SHP77 (cell line): ENCODE results near the gene MAP1LC3A.

Experiments used
- DNase-seq, 2 experiments: peaks; one replicate each; lab custom pipeline; 2025; lab: John Stamatoyannopoulos, UW

MAP1LC3A gene

DNA sequence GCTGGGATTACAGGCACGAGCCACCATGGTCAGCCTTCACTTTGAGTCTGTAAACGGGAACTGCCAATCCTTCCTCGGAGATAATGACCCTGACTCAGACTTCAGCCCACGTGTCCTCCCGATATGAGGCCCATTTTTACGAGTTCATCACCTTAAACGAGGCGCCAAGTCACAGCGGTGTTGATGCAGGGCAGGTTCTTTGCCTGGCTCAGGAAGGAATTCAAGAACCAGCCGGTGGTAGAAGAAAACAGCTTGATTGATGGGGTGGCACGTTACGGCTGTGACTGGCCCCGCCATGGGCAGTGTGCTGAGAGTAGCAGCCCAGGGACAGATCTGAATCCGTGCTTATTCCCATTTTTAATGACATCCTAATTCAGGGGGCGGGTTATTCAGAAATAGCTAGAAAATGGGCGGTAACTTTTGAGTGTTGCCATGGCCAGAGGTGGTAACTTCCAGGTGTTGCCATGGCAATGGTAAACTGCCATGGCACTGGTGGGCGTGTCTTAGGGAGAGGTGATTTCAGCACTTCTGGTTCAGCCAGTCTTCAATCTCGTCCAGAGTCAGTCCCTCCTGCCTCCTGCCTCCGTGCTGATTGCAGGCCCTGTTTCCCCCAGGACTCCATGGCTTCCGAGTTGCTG, 9.1 kb upstream of the MAP1LC3A start:
- DNase-seq: no peak

- DNase-seq: no peak
Observed at GRCh38 chr20:34549929-34550305, 8.6 kb upstream of the MAP1LC3A start.

GRCh38 chr20:34552569-34552968, 5.9 kb upstream of the MAP1LC3A start:
- DNase-seq: no peak

- no peak for DNase-seq
Observed at GRCh38 chr20:34553366-34553867, 5.1 kb upstream of the MAP1LC3A start.

DNA sequence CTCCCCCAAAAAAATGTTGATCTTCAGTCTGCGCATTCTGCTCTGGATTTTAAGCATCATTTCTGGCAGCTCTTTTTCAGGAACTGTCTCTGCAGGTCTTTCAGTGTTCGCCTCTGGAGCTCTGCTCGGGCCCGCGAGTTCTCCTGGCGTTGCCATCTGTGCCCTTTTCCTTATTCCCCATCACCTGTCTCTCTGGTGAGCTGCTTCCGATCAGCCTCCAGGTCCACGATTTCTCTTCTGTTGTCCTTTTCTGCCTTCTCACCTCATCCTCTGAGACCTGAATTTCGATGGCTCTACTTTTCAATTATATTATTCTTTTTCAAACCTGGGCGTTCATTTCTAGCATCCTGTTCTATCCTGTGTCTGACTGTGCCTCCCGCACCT, 590 bp upstream of the MAP1LC3A start:
- DNase-seq: no peak

DNA sequence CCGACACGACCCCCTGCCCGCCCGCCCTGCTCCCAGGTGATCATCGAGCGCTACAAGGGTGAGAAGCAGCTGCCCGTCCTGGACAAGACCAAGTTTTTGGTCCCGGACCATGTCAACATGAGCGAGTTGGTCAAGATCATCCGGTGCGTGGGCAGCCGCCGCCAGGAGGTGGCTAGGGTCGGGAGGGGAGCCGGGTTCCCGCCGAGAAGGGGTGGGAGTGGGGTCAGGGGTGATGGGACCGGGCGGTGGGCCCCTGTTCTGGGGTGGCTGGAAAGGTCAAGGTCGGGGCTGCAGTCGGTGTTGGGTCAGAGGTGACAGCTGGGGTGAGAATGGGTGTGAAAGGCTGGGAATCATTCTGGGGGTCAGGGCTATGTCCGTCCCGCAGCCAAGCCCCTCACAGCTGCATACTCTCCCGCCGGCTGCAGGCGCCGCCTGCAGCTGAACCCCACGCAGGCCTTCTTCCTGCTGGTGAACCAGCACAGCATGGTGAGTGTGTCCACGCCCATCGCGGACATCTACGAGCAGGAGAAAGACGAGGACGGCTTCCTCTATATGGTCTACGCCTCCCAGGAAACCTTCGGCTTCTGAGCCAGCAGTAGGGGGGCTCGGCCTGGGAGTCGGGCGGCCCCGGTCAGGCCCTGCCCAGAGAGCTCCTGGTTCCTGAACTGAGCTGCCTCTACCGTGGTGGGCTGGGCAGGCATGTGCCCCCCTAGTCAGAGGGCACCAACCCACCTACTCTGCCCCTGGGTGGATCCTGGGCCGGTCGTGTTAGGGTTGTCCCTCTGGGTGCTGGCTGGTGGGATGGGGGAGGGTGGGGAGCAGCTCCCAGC, 1.0 kb downstream of the MAP1LC3A start:
- no peak for DNase-seq

GRCh38 chr20:34560141-34560523, 1.6 kb downstream of the MAP1LC3A start:
- DNase-seq: no peak

DNA sequence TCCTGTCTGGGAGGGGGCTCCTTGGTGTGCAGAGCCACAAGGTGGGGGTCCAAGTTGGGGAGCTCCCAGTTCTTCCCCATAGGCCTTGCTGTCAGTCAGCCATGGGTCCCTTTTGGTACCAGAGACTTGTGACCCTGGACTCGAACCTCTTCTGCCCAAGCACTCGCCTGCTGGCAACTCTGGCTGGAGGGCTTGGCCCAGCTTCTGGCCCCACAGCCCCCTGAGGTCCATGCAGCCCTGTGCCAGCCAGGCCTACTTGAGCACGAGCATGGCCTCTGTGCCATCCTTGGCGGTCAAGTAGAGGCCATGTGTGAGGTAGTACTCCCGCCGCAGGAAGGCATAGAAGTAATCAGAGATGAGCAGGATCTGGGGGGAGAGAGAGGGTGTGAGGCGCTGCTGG, 2.1 kb downstream of the MAP1LC3A start:
- no peak for DNase-seq

GRCh38 chr20:34561661-34562060, 3.1 kb downstream of the MAP1LC3A start:
- DNase-seq: no peak

GRCh38 chr20:34562641-34563040, 4.1 kb downstream of the MAP1LC3A start:
- DNase-seq: peak; percentile 28 to 60

DNA sequence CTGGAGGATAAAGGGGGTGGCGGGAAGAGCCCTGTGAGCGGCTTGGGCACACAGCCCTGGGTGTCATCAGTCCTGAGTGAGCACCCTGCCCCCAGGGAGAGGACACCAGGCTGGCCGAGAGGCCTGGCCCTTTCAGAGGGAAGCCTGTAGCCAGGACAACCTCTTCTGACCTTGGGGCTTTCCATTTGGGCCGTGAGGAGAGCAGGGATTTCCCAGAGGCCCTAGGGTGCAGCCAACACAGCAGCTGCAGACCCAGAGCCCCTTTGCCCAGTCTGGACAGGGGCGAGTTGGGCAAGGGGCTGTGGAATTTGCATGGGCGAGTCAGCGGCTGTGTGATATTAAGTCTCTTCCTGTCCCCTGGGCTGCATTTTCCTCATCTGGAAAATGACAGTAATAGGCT, 6.3 kb downstream of the MAP1LC3A start:
- no peak for DNase-seq

DNA sequence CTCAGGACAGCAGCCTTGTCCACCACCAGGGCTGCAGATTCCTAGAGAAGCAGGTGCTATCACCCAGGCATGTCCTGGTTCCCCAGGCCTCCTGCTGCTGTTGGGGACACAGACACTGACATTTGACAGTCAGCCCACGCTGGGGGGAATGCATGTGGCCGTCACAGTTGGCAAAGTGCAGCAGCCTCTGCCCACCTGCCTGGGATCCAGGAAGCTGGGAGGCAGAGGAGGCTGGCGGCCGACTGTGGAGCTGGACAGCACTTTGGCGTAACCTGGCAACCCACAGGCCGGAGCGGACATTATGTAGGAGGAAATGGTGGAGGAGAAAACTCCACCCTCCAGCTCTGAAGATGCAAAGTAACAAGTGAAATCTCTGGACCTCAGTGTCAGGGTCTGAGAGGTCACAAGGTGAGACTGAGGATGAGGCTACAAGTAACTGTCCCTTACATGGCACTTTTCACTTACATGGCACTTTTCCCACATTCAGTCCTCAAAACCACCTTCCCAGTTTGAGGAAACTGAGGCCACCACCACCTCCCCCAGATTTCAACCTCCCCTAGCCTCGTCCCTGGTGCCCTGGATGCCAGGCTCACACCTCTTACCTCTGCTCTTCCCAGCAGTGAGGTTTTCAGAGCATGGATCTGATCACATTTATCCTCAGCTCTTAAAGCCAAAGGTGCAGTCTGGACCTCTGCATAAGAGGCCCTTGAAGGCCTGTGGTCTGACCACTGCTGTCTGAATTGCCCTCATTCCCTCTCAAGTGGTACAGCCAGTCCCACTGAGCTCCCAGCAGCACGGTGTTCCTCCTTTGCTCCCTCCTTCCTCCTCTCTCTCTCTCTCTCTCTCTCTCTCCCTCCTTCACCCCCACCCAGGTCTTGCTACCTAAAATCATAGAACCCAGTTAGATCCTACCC, 8.7 kb downstream of the MAP1LC3A start:
- DNase-seq: no peak

DNA sequence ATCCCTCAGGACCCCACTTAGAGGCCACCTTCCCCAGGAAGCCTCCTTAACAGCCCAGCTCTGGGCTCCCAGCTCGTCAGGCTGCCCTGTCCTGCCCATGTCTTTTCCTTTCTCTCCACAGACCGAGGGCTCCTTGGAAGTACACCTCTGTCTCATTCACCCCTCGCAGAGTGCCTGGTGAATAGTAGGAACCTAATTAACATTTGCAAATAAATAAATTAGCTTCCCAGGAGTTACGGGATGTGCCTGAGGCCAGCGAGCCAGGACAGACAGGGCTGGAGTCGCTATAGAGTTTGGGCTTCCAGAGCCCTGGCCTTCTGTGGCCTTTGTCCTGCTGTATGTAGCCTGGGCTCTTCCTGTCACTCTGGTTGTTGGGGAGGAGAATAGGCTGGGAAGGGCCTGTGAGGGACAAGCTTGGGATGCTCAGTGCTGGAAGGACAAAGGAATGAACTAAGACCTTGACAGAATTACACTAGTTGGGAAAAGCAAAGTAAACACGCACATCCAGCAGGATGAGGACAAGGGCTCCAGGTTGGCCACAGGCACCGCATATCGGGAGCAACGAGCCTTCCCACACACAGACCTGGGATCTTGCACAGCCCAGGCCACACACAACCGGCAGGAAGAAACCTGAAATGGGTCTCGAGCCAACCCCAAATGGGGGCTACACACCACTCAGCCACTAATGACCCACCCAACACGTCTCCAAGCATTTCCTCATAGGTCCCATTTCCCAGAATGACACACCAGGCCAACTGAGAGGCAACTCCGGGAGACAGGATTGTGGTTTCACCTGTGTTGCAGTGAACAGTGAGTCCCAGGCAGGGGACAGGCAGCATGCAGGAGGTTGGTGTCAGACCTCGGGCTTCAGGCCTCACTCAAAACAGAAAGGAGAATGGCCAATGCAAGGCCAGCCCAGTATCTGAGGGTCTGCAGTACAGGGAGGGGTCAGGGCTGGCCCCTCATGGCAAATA, 9.7 kb downstream of the MAP1LC3A start:
- no peak for DNase-seq

- DNase-seq: no peak
Observed at GRCh38 chr20:34569598-34569997, 11.1 kb downstream of the MAP1LC3A start.

DNA sequence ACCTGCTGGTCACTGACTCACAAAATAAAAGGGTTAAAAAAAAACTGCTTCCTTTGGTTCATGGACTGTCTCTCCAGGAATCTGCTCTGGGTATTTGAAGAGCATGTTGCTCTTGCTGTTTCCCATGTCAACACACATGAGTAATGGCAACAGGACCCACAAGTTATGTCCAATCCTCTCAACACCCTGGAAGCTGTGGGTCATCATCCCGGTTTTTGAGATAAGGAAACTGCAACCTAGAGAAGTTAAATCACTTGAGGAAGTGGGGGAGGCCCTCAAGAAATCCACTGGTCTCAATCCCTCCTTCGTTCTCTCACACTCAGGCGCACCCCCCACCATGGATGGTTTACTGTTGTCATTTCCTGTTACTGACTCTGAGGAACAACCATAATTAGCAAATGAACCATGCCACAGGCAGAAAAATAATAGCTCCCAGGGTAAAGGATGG, 12.4 kb downstream of the MAP1LC3A start:
- DNase-seq: no peak

DNA sequence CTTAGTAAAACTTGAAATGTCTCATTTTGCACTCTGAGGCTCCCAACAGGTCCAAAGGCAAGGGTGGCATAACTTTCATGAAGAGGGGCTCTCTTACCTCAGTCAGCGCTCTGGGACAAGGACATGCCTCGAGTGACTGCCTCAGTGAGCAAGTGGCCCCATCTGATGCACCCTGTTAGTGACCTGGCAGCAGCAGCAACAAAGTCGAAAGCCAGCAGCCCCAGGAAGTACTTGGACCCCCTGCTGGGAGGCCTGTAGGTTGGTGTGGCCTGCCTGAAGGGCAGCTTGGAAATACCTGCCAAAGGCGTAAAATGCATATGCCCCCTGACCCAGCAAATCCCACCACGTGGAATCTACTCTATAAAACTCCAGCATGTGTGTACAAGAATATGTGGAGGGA, 13.2 kb downstream of the MAP1LC3A start:
- DNase-seq: no peak

GRCh38 chr20:34573541-34574300, 15.2 kb downstream of the MAP1LC3A start:
- no peak for DNase-seq

DNA sequence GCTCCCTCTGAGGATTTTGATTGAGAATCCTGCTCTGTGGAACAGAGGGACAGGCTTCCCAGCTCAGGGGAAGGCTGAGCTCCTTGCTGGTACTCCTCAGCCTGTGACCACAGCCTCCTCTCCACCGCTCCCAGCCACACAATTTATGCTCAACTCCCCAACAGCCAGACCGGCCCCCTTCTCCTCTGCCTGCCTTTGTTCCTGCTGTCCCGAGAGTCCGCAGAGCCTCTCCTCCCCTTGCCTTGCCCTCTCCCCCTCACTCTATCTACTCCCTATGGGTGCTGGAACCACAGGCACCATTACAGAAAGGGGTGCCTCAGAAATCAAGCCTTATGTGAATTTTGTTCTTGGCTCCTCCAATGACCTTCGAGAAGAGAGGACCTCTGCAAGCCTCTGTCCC, 15.9 kb downstream of the MAP1LC3A start:
- DNase-seq: no peak

DNA sequence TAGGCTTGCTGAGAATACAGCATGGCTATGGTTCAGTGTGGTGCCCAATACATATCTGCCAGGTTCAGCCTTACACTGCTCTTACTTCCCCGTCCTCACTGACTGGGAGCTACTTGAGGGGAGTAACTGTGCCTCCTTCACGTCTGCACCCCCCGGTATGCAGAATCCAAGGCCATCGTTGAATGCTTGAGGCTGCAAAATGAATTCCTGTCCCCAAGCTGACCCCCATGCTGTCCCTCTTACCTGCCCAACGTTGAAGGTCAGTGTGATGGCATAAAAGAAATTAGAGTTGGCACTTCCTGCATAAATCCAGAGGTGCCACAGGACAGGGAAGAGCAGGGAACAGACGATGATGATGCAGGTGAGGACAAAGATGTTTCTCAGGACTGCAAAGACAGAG, 16.3 kb downstream of the MAP1LC3A start:
- no peak for DNase-seq

DNA sequence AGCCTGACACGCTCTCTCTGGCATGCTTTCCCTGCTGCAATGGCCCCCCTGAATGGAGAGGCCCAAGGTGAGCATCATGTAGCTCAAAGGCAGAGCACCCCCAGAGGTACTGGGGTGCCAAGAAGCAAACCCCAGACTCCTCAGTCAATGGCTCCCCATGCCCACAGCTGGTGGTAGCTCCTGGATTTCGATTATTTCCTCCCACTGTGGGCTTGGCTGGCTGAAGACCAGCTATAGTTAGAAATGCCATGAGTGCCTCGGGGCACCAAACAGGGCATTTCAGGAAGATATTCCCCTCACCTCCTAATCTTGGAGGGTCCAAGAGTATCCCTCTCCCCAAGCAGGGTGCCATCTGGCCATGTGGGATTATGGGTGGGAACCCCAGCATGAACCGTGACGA, 16.8 kb downstream of the MAP1LC3A start:
- no peak for DNase-seq
